ENCODE results near the gene NYAP1. TPM values are rescaled to one million over a fixed set of nuclear protein-coding genes. Genes with fewer than 3 reads are reported as not detected.
A peak's percentile ranks its signal among the peaks of the same experiment; 100 is the strongest.
"Not testable (repeated sequence)": the region's sequence is repeated elsewhere in the genome, so short reads cannot be mapped to it uniquely, and the experiment has no call there.

NYAP1 gene
- total RNA-seq, 2 donors from 2014 or later, result 0.92 to 0.95 TPM

GRCh38 chr7:100540073-100540723, 56.5 kb downstream of the NYAP1 start:
- Histone ChIP-seq H3K4me3 (peak overlapping the region; percentile 87), H3K27me3 (replicated peaks; ENCODE audit: insufficient read depth) (no peaks in the 10 kb centered on the region), H3K9me3 (no peaks in the 10 kb centered on the region), H3K36me3 (no peaks in the 10 kb centered on the region), H3K4me1 (ENCODE audit: control insufficient read depth in 1 of 2, low read depth in 2 of 2) (peaks cover 18 to 41% of the 10 kb centered on the region in 2 donors), H3K27ac (no peak overlapping the region)
- ATAC-seq (ENCODE audit: insufficient number of reproducible peaks, low FRiP score, low read depth) (no peak), DNase-seq (ENCODE audit: low spot score) (no peak)
- no peak for TF ChIP-seq CTCF (IDR thresholded peaks at IDR 0.05)

- H3K27me3 ChIP-seq (replicated peaks; ENCODE audit: insufficient read depth); H3K9me3 ChIP-seq; DNase-seq (ENCODE audit: low spot score); ATAC-seq (ENCODE audit: insufficient number of reproducible peaks, low FRiP score, low read depth); H3K36me3 ChIP-seq; H3K27ac ChIP-seq; H3K4me3 ChIP-seq: not testable (repeated sequence)
- peaks cover 22 to 52% of the 10 kb centered on the region in 2 donors for H3K4me1 ChIP-seq (ENCODE audit: control insufficient read depth in 1 of 2, low read depth in 2 of 2)
These were observed 57.6 kb downstream of the NYAP1 start for GRCh38 chr7:100541309-100541708.

- H3K4me1 ChIP-seq (ENCODE audit: control insufficient read depth in 1 of 2, low read depth in 2 of 2), result peaks cover 44 to 70% of the 10 kb centered on the region in 2 donors
- H3K36me3 ChIP-seq, result no peaks in the 10 kb centered on the region
- no peak overlapping the region for H3K4me3 ChIP-seq
- no peaks in the 10 kb centered on the region for H3K27me3 ChIP-seq (replicated peaks; ENCODE audit: insufficient read depth)
- no peak for DNase-seq (ENCODE audit: low spot score)
- no peaks in the 10 kb centered on the region for H3K9me3 ChIP-seq
- no peak for ATAC-seq (ENCODE audit: insufficient number of reproducible peaks, low FRiP score, low read depth)
- no peak for TF ChIP-seq CTCF (IDR thresholded peaks at IDR 0.05)
- peak overlapping the region; percentile 87 to 97 for H3K27ac ChIP-seq
These were observed 59.9 kb downstream of the NYAP1 start for GRCh38 chr7:100543586-100543985.

GRCh38 chr7:100544386-100544785, 60.7 kb downstream of the NYAP1 start:
- ATAC-seq (ENCODE audit: insufficient number of reproducible peaks, low FRiP score, low read depth) (no peak), DNase-seq (ENCODE audit: low spot score) (no peak)
- no peak for TF ChIP-seq CTCF (IDR thresholded peaks at IDR 0.05)
- H3K36me3 ChIP-seq, result no peaks in the 10 kb centered on the region
- no peaks in the 10 kb centered on the region for H3K9me3 ChIP-seq
- no peak overlapping the region for H3K4me3 ChIP-seq
- H3K27ac ChIP-seq, result peak overlapping the region; percentile 87 to 97
- no peaks in the 10 kb centered on the region for H3K27me3 ChIP-seq (replicated peaks; ENCODE audit: insufficient read depth)
- H3K4me1 ChIP-seq (ENCODE audit: control insufficient read depth in 1 of 2, low read depth in 2 of 2), result peaks cover 46 to 77% of the 10 kb centered on the region in 2 donors

Other genes with a start within 250 kb of the NYAP1 start
- gene SPDYE3, start 176.2 kb upstream of the NYAP1 start, total RNA-seq, result not detected
- 100 to 1,000 TPM in 1 of 2 donors, 10 to 100 TPM in 1; 88.4 to 100 TPM for gene PILRB, start 125.8 kb upstream of the NYAP1 start, total RNA-seq
- gene PILRA, start 110.4 kb upstream of the NYAP1 start, total RNA-seq, result 1 to 10 TPM; 5.0 to 8.5 TPM
- gene ZCWPW1, start 55.2 kb upstream of the NYAP1 start, total RNA-seq, result 1 to 10 TPM; 3.1 to 3.5 TPM
- 10 to 100 TPM; 27.2 to 27.8 TPM for gene MEPCE, start 54.1 kb upstream of the NYAP1 start, total RNA-seq
- gene PPP1R35, start 47.4 kb upstream of the NYAP1 start, total RNA-seq, result 10 to 100 TPM; 29.5 to 54.7 TPM
- gene SPACDR, start 19.7 kb upstream of the NYAP1 start, total RNA-seq, result not detected
- gene TSC22D4, start 4.7 kb upstream of the NYAP1 start, total RNA-seq, result 10 to 100 TPM; 25.7 to 45.5 TPM
- 10 to 100 TPM; 39.4 to 51.6 TPM for gene AGFG2, start 55.3 kb downstream of the NYAP1 start, total RNA-seq
- gene SAP25, start 90.0 kb downstream of the NYAP1 start, total RNA-seq, result 1 to 10 TPM in 1 of 2 donors, under 1 TPM in 1; 0.81 to 1.1 TPM
- 100 to 1,000 TPM in 1 of 2 donors, 10 to 100 TPM in 1; 99.8 to 131 TPM for gene LRCH4, start 102.2 kb downstream of the NYAP1 start, total RNA-seq
- not detected for gene FBXO24, start 102.4 kb downstream of the NYAP1 start, total RNA-seq
- 100 to 1,000 TPM; 130 to 140 TPM for gene PCOLCE, start 118.4 kb downstream of the NYAP1 start, total RNA-seq
- gene MOSPD3, start 128.6 kb downstream of the NYAP1 start, total RNA-seq, result 10 to 100 TPM in 1 of 2 donors, 1 to 10 TPM in 1; 9.2 to 29.6 TPM
- 1 to 10 TPM in 1 of 2 donors, under 1 TPM in 1; 0.35 to 1.9 TPM for gene TFR2, start 157.6 kb downstream of the NYAP1 start, total RNA-seq
- not detected for gene ACTL6B, start 172.5 kb downstream of the NYAP1 start, total RNA-seq
- gene GNB2, start 189.8 kb downstream of the NYAP1 start, total RNA-seq, result 100 to 1,000 TPM; 176 to 255 TPM
- 10 to 100 TPM; 35.7 to 40.7 TPM for gene GIGYF1, start 210.3 kb downstream of the NYAP1 start, total RNA-seq
- 10 to 100 TPM; 19.6 to 21.0 TPM for gene POP7, start 222.2 kb downstream of the NYAP1 start, total RNA-seq
- gene EPO, start 236.5 kb downstream of the NYAP1 start, total RNA-seq, result not detected
- gene ZAN, start 249.7 kb downstream of the NYAP1 start, total RNA-seq, result not detected